ENCODE measurements around the gene CFAP46. TPM values are rescaled to one million over a fixed set of nuclear protein-coding genes. Genes with fewer than 3 reads are reported as not detected.

The CFAP46 gene
- polyA plus RNA-seq, 1 of the 3 experiments (the other 2 are of a cell fraction), result 3.9 TPM

- TF ChIP-seq SMC3 (IDR thresholded peaks at IDR 0.05; ENCODE audit: low read depth, low read length) (no peak), RFX5 (IDR thresholded peaks at IDR 0.05; ENCODE audit: low read length) (no peak), TCF12 (IDR thresholded peaks at IDR 0.05) (no peak), TEAD4 (IDR thresholded peaks at IDR 0.05; ENCODE audit: borderline replicate concordance, insufficient read depth) (no peak), REST (IDR thresholded peaks at IDR 0.05; ENCODE audit: low read depth, low read length) (no peak), PBX3 (IDR thresholded peaks at IDR 0.05) (no peak)
These were observed 139.6 kb downstream of the CFAP46 start (continued) for GRCh38 chr10:132802694-132803320.

GRCh38 chr10:132802048-132802447 is 140.3 kb downstream of the CFAP46 start:
- Histone ChIP-seq H3K4me2 (no peak overlapping the region), H3K27me3 (ENCODE audit: insufficient read depth) (no peaks in the 10 kb centered on the region), H3K4me3 (ENCODE audit: low read depth in 2 of 2, low read length in 1 of 2) (no peak overlapping the region), H3K9me2 (no peaks in the 10 kb centered on the region), H4K20me1 (ENCODE audit: insufficient read depth) (no peaks in the 10 kb centered on the region), H3K36me3 (replicated peaks in 1 of 2; ENCODE audit: control insufficient read depth in 1 of 2, insufficient read depth in 2 of 2, low read length in 1 of 2) (no peaks in the 10 kb centered on the region), H3K9me3 (no peaks in the 10 kb centered on the region), H3K9ac (no peak overlapping the region), H3K4me1 (ENCODE audit: control insufficient read depth in 1 of 2, insufficient read depth in 2 of 2, low read depth in 1 of 2, low read length in 1 of 2) (peaks cover 0 to 5% of the 10 kb centered on the region in 2 experiments; a peak in 1 of 4 replicates), H3K79me2 (ENCODE audit: insufficient read depth) (no peaks in the 10 kb centered on the region), H3K27ac (ENCODE audit: low read depth in 2 of 2, low read length in 1 of 2) (no peak overlapping the region), H2AFZ (ENCODE audit: low read depth) (no peak overlapping the region), H3F3A (replicated peaks; ENCODE audit: insufficient read depth) (no peaks in the 10 kb centered on the region)
- WGBS (ENCODE audit: low lambda C conversion rate), result 69% methylated on average over 5 of the region's 8 CpGs
- no peak for DNase-seq
- ChIA-PET CTCF (interaction anchor here (1.4 to 1.8 kb wide), 2 partner anchors 8 to 147 kb away, joined by 6 to 9 read pairs; no protein-coding TSS in a partner anchor), POLR2A (no interaction called here)
- TF ChIP-seq TEAD4 (IDR thresholded peaks at IDR 0.05; ENCODE audit: borderline replicate concordance, insufficient read depth) (no peak), POLR2AphosphoS5 (IDR thresholded peaks at IDR 0.05; ENCODE audit: low read depth, low read length) (no peak), CTCF (IDR thresholded peaks at IDR 0.05) (no peak), EP300 (IDR thresholded peaks at IDR 0.05; ENCODE audit: borderline replicate concordance in 1 of 2, low read depth in 1 of 2, low read length in 1 of 2) (no peak), ELF1 (IDR thresholded peaks at IDR 0.05) (no peak), NFIC (IDR thresholded peaks at IDR 0.05; ENCODE audit: borderline replicate concordance) (no peak), IRF3 (IDR thresholded peaks at IDR 0.05; ENCODE audit: low read depth, low read length) (no peak), TAF1 (IDR thresholded peaks at IDR 0.05; ENCODE audit: borderline replicate concordance, low read depth, low read length) (no peak), REST (IDR thresholded peaks at IDR 0.05; ENCODE audit: low read depth, low read length) (no peak), USF1 (IDR thresholded peaks at IDR 0.05; ENCODE audit: borderline replicate concordance, low read depth) (no peak), RCOR1 (IDR thresholded peaks at IDR 0.05; ENCODE audit: low read length) (no peak), TCF12 (IDR thresholded peaks at IDR 0.05) (no peak), GABPA (IDR thresholded peaks at IDR 0.05; ENCODE audit: low read depth) (no peak), RAD21 (IDR thresholded peaks at IDR 0.05; ENCODE audit: low read length) (no peak), MEF2A (IDR thresholded peaks at IDR 0.05; ENCODE audit: borderline replicate concordance, low read depth) (no peak), NRF1 (IDR thresholded peaks at IDR 0.05; ENCODE audit: low read depth, low read length) (no peak)
